Tibial nerve (tissue), 3 donors: ENCODE data around the gene CLEC16A.

ENCODE experiments used
- CTCF ChIP-seq, 5 experiments: fragments of 200-600 bp in 3 of 5; fragments of 450-650 bp in 2 of 5; sonication (generic) in 3 of 5; IDR thresholded peaks; one replicate each; pipeline ENCODE4 v1.5.1; 2016 to 2019; ENCODE audit warnings: antibody characterized with exemption in 5 of 5, mild to moderate bottlenecking in 3 of 5, moderate library complexity in 2 of 5
- POLR2A ChIP-seq, 2 donors: fragments of 450-650 bp; IDR thresholded peaks; one replicate each; pipeline ENCODE4 v1.6.1; 2017; ENCODE audit warnings: antibody characterized with exemption in 2 of 2, mild to moderate bottlenecking in 2 of 2, moderate library complexity in 2 of 2

- TF ChIP-seq POLR2A (IDR thresholded peaks at IDR 0.05) (no peak), CTCF (IDR thresholded peaks at IDR 0.05) (no peak)
These were observed 129.1 kb downstream of the CLEC16A start for GRCh38 chr16:11073407-11073999.
